ENCODE data around the gene AFAP1.

DNA sequence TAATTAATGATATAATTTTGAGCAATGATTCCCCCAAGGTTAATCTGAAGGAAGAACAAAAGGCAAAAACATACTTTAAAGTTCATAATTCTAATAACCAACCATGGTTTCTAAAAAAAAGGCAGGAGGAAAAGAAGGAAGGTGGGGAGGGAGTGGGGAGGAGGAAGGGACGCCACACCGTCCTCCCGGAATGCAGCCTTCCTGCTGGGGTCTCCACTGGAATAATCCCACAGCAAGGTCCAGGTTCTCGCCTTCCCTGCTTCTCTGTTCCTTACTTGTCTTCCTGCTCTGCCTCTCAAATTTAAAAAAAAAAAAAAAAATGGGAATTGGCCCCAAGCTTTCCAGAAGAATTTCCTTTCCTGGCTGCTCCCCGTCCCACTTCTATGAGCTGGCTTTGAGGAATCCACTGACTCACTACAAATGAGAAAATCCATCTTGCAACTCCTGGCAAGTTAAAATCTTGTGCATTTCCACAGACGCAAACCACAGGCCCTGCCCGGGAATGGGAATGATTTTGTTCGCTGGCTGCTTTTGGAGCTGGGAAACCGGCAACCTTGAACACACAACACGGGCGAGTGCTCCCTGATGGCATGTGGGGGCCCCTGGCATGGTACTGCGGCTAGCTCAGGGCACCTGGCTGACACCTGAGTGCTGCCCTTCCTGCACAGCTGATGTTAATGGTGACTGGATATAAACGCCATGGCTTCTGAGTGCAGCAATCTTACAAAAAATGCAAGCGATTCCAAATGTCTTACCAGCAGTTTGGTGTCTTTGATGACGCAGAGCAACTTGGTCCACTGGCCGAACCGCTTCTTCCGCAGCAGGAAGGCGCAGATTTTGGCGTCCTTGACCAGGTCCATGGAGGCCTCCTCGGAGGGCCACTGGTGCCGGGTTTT is 97.0 kb downstream of the AFAP1 start:
- TF ChIP-seq GATA2 (IDR thresholded peaks at IDR 0.05; ENCODE audit: low read depth, low read length) = no peak
- no peak for TF ChIP-seq GATA3 (IDR thresholded peaks at IDR 0.05; ENCODE audit: low read depth, low read length)

Measured in SH-SY5Y (cell line).